GM18861 (cell line): Measurements from ENCODE around the gene TMEM61.
"Not testable (repeated sequence)": the region's sequence is repeated elsewhere in the genome, so short reads cannot be mapped to it uniquely, and the experiment has no call there.

ENCODE experiments used
- ATAC-seq: cut with Tn5 transposase; IDR thresholded peaks from one replicate; pipeline ENCODE4 v1.9.1; 2021; ENCODE audit not compliant: unreplicated experiment

Gene TMEM61

DNA sequence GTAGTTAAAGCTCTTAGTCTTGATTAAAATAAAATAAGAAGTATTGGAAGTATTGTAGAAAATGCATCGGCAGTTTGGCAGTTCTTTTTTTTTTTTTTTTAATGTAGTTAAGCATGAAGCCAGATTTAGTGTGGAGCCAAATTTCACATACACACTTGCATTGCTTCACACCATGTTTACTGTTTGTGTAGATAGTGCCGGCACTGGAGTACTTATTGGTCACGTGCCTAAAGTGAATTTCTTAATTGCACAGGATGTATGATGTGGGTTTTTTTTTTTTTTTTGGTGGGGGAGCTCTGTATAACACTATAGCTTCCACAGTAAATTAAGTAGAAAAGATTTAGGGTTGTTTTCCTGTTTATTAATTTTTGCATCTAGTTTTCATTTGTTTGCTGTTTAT is 21.2 kb upstream of the TMEM61 start:
- ATAC-seq, result no peak

DNA sequence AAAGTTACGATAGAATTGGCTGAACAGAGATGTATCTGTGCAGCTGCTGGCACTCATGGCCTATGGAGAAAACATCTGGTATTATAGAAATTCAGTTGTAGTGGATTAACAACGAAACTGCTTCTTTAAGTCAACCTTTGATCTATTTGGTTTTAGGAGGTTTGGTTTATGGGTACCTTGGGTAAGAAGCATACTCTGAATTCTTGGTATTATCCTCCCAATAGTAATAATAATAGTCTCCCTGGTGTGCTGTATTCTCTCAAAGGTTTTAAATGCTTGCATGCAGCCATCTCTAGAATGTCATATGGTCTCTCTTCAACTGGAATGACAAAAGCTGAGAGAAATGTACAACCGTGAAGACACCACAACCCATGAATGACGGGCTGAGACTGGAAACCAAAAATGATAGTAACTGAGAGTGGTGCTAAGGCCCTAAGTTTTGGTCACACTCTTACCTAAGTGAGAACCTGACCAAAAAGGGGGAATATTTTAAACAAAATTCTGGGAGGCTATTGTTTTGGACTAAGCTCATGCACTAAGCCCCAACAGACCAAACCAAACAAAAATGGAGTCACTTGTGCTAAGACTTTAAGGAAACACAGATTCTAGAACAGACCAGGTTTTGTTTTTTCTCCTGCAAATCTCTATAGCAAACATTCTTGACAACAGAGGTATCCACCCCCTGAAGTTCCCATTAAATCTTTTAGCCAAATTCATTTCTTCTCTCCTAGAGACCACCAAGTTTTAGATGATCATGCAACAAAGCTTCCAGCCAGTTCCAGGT is 17.6 kb upstream of the TMEM61 start:
- no peak for ATAC-seq

DNA sequence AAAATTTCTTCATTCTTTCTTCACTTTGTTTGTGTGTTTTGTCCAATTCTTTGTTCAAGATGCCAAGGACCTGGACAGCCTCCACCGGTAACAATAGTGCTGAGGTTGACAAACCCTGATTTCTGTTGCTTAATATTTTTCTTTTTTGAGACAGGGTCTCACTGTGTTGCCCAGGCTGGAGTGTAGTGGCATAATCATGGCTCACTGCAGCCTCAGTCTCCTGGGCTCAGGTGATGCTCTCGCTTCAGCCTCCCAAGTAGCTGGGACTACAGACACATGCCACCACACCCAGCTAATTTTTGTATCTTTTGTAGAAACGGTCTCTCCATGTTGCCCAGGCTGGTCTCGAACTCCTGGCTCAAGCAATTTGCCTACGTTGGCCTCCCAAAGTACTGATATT is 16.6 kb upstream of the TMEM61 start:
- ATAC-seq, result not testable (repeated sequence)

DNA sequence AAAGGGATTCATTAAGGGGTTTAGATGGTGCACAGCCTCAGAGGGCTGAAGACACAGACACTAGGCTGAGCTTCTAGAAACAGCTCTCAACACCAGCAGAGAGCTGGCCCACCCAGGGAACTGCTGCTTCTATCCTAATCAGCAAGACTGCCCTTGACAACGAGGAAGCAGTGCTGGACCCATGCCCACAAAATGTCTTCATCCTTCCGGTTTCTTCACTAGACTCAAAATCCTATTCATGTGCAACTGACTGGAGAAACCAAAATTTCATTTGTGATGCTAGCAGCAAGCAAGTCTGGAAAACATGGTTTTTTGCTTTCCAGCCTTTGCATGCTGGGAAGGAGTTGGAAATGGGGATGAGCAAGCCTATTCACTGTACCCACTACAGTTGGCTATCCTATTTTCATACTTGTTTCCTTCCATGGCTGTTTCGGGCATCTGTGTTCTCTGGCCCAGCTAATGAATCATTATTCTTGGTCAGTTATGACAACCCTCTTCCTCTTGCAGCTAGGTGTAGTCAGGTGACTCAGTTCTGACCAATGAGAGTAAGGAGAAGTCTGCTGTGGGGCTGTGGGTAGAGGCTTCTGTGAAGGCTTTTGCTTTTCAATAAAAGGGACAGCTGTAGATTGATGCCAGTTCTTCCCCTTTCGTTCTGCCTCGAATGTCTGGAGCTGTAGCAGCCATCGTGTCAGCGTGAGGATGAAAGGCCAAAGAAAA is 14.6 kb upstream of the TMEM61 start:
- ATAC-seq, result peak; percentile 97

DNA sequence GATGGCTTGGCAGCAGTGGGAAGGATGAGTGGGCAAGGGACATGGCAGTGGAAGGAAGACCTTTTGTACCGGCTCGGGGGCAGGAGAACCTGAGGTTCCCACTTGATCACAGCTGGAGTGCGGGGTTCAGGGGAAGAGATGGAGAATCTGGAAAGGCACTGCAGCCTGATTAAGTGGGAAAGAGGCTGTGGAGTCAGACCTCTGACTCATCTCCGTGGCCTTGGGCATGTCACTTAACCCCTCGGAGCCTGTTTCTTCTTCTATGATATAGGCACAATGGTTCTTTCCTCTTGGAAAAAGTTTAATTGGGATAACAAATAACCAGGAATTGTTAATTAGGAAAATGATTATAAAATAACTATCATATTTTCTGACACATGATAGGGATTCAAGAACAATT is 13.1 kb upstream of the TMEM61 start:
- no peak for ATAC-seq

DNA sequence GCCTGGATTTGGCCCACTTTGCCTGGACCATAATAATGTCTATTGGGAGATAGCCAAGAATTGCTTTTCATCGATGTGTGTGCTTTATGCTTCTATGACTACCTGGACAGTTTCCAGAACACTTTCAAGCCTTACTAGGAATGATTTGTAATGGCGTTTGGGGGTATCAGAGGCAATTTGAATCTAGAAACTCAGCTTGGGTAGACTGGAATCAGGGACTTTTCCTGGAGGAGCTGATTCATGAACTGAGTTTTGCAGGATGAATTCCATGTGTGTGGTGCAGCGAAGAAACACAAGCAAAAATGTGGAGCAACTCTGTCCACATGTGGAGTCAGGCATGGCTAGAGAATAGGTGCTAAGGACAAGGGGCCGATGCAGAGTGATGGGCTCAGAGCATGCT is 11.9 kb upstream of the TMEM61 start:
- no peak for ATAC-seq

DNA sequence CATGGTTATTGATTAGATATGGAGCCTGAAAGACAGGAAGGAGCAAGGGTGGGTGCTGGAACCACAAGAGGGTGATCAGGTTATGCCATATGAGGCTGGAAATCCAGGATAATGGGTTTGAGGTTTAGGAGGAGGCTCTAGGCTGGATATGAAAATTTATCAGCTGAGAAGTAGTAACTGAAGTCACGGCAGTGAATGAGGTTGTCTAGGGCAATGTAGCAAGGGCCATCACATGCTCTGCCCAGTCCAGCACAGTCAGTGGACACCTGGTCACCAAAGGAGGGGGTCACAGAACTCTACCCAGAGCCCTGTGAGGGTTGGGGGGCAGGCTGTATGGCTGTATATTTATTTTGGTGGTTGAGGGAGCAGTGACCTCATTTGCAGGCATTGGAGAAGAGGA is 10.5 kb upstream of the TMEM61 start:
- no peak for ATAC-seq

DNA sequence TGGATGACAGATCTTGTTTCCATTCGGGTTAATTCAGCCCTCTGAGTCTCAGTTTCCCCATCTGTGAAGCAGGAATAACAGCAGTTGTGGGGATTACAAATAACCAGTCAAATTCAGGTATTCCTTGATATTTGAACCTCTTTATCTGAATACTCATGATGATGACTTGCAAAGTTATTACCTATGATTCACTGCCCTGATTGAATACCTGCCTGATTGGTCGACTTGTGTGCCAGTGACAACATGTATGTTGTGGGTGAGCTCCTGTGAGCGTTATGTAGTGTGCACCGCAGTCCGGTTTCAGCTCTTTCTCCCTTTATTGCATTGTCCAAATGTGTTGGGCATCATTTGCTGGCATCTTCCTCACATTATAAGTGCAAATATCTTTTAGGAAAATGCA is 9.5 kb upstream of the TMEM61 start:
- ATAC-seq, result no peak

DNA sequence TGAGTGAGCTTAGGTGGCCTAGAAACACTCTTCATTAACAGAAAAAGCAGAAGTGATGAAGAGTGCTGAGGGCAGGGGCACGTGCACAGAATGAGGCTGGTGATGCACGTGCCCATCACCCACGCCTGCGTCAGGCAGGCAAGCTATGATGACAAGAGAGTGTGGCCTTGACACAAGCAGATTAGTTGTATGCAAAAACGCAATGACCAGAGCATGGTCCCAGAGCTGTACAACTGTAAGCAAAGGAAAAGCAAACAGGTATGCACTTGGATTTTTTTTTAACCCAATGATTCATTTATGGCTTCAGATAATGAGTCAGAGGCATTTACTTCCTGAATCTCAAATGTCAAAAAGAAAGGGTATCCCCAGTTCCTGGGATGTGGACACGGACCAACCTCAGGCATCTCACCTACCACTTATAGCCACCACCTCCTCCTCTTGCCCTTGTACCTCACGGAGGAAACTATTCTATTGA is 9.1 kb upstream of the TMEM61 start:
- ATAC-seq, result peak; percentile 82

DNA sequence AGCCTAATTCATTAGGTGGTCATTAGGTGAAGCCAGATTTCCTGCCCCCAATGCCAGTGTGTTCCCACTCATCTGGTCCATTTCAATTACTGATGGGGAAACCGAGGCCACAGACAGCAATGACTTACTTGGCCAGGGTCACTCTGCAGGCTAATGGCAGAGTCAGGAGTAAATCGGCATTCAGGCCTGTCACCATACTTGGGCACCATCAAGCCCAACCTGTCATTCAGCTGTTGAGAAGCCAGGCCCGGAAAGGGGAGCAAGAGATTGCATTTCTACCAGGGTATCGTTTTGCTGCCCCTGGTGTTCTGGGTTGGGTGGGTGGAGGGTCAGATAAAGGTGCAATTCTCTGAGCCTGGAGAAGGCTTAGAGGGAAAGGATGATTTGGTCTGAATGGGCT is 8.0 kb upstream of the TMEM61 start:
- ATAC-seq, result no peak

DNA sequence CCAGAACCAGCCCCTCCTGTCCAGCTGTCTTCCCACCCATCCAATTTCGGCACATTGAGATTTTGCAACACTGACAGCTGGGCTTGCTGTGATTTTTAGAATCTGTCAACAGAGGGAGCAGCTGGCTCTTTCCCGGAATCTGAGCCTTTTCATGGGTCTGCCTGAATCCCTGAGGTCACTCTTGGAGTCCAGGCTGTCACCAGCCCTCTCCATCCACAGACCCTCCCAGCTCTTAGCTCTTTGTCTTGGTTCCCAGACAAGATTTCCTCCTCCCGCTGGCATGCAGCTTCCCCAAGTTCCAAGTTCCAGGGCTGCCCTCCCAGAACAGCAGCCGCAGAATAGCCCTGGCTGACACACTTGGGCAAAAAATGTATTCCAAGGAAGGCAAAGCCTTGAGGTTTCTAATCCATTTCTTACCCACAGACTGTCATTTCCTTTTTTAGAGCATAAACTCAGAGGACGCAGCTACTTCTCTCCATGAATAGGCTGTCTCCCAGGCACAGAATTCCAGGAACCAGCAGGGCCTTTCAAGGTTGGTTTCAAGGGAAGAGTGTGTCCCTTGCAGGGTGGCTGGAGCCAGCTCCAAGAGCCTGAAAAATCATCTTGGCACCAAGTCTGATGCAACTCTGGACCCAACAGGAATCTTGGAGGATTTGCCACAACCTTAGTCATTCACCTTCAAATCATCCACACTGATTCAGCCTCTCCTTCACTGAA is 7.1 kb upstream of the TMEM61 start:
- no peak for ATAC-seq

DNA sequence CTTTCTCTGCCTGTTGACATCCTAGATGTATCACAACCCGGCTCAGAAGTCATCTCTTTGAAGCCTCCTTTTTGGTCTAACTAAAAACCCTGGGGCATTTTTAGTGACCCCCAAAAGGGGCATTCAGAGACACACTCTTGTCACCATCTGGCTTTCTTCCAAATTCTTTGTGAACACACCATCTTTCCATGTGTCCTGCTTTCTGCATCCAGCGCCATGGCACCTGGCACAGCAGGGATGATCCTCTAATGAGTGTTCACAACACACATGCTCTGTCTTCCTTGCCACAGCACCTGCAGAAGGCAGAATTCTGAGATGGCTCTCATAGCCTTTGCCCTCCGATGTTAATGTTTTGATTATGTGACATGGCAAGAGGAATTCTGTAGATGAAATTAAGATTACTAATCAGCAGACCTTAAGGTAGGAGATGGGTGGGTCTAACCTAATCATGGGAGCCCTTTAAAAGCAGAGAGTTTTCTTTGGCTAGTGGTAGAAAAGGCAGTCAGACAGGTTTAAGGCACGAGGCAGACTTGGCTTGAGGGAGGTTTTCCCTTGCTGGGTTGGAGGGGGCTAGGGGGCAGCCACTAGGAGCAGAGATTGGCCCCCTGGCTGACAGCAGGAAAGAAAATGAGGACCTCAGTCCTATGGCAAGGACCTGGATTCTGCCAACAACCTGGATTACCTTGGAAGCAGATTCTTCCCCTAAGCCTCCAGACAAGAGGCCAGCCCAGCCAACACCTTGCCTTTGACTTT is 4.9 kb upstream of the TMEM61 start:
- no peak for ATAC-seq

DNA sequence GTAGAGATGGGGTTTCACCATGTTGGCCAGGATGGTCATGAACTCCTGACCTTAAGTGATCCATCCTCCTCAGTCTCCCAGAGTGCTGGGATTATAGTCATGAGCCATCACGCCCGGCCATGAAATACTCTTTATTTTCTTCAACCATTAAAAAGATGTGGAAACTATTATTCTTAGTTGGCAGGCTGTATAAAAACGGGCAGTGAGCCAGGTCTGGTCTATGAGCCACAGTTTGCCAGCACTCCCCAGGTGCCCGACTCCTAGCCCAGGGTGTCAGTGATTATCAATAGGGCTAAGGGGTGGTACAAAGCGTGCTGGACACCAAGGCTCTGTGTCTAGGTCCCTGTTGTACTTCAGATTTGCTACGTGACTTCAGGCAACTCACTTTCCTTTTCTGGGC is 3.7 kb upstream of the TMEM61 start:
- ATAC-seq, result no peak

DNA sequence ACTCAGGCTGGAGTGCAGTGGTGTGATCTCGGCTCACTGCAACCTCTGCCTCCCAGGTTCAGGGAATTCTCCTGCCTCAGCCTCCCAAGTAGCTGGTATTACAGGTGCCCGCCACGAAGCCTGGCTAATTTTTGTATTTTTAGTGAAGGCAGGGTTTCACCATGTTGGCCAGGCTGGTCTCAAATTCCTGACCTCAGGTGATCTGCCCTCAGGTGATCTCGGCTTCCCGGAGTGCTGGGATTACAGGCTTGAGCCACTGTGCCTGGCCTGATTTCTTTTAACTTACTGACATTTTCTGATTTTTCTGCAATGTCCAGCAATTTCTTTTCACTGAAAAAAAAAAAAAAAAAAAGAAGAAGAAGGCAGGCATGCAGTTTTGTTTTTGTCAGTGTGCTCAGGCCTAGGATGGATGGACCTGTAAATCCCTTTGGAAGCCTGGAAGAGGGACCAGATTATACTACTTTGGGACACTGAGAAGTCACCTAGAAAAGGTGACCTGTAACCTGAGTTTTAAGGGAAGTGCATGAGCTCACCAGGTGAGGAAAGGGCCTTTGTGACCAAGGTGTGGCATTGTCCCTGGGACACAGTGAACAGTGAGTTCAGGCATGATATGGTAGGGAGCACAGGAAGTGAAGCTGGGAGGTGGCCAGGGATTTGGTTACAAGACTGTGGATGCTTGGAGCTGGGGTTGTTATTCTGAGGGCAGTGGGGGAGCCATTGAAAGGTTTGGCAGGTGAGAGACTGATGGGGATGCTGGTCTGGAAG is 2.7 kb upstream of the TMEM61 start:
- ATAC-seq, result no peak

DNA sequence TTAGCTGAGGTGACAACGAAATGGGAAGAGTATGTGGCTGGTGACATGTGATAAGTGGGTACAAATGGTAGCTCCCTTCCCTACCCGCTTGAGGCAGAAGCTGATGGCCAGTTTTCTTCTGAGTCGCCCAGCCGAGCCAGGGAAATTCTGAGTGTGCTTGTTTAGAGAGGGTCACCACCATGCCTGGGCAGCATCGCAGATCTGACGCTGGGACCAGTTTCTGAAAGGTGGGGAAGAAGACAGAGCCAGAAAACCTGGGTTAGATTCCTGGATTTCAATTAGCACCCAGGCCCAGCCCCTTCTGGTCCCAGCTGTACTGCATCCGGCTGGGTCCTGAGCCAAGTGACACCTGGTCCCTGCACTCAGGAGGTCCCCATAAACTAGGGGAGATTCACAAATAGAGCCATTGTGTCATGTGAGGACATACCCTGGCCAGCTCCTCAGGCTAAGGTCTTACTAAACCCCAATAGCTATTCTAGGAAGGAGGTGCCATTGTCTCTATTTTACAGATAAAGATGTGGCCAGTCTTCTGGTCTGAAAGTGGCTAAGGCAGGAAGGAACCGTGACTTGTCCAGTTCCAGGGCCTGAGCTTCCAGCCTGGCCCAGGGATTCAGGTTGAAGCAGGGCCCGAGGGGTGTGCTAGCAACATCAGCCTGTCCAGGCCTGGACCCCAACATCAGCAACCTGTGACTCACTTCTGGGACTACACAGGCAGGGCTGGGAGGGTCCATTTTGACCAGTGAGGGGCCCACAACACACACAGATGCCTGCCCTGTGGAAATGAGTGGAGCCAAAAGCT is 1.7 kb upstream of the TMEM61 start:
- ATAC-seq, result no peak

DNA sequence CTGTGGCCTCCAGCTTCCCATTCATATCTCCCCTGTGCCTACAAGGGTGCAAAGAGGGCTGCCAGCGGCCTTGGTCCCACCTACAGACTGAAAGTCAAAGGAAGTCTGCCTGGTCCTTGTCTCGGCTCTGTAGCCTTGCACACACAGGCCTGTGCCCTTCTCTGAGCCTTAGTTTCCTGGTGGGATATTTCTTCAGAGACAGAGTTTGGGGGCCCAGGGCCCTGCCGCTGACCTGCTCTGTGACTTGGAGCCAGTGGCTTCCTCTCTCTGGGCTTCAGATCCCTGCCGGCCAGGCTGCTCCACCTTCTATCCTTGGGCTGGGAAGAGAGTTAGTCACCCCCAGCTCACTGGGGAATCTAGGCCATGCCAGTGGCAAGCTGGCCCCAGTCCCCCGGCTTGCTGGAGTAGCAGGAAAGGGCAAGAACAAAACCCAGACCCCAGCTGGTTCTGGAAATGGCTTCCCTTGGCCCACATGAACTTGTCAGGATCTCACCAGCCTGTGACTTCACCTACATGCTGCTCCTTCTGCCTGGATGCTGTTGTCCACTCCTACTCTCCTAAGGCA is 1.0 kb upstream of the TMEM61 start:
- no peak for ATAC-seq

DNA sequence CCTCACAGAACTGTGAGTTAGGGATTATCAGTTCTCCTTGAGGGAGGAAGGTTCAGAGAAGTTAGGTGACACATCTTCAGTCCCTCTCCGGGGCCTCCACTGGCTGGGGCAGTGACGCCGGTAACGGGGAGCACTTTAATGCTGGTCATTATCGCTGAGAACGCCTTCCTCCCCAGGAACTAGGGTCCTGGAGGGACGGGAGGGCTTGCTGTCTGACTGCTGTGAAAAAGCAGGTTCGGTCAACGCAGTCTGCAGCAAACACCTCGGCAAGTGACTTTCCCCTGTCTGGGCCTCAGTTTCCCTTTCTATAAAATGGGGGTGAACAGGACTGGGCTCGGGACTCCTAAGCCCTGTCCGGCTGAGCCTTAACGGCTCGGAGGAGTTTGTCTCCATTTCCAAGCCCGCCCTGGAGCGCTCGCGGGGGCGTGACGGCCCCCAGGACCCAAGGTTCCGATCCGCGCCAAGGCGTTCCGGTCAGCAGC is 341 bp upstream of the TMEM61 start:
- no peak for ATAC-seq

DNA sequence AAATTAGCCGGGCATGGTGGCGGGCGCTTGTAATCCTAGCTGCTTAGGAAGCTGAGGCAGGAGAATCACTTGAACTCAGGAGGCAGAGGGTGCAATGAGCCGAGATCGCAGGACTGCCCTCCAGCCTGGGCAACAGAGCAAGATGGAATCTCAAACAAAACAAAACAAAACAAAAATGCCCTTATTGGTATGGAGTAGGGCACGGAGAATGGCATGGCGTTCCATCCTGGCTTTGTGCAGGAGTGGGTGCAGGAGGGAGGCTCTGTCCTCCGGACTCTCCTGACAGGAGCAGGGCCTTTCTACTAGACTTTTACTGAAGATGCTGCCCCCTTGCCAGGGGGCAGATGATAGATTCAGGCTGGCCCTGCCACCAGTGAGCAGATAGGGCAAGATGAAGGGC is 1.0 kb downstream of the TMEM61 start:
- no peak for ATAC-seq

DNA sequence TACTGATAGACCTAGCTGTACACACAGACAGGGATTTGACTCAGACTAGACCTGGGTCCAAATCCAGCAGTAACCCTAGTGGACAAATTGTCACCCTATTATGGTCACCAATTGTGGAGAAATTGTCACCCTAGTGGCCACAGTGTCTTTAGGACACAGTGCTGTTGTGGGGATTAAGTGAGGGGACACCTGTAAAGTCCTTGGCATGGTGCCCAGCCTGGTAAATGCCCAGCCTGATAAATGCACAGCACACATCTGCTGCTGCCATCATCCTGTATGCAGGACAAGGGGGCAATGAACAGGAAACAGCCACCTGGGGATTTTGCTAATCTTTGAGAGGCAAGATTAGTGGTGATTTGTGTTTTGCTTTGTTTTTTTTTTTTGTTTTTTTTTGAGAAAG is 2.3 kb downstream of the TMEM61 start:
- no peak for ATAC-seq
